ENCODE results near the gene RPL9. TPM values are rescaled to one million over a fixed set of nuclear protein-coding genes. Genes with fewer than 3 reads are reported as not detected.
A peak's percentile ranks its signal among the peaks of the same experiment; 100 is the strongest.
"Not testable (repeated sequence)": the region's sequence is repeated elsewhere in the genome, so short reads cannot be mapped to it uniquely, and the experiment has no call there.

The RPL9 gene
- 1,000 to 10,000 TPM; 1,546 to 2,356 TPM for total RNA-seq
- long read RNA-seq, donor 1, transcript RPL9-214 (8 exons, 2,354 nt) = major isoform, 13 of 21 reads
- long read RNA-seq, donor 1, partial matches to known transcripts = 0 of 21 reads
- long read RNA-seq, donor 1, other reads (novel, unspliced or antisense) = 3 of 21 reads
- long read RNA-seq, donor 2, transcript RPL9-214 (8 exons, 2,354 nt) = major isoform, 474 of 506 reads
- long read RNA-seq, donor 2, transcript RPL9-203 (7 exons, 1,127 nt) = minor isoform, 8 of 506 reads
- long read RNA-seq, donor 2, partial matches to known transcripts = 5 of 506 reads
- long read RNA-seq, donor 2, other reads (novel, unspliced or antisense) = 15 of 506 reads

DNA sequence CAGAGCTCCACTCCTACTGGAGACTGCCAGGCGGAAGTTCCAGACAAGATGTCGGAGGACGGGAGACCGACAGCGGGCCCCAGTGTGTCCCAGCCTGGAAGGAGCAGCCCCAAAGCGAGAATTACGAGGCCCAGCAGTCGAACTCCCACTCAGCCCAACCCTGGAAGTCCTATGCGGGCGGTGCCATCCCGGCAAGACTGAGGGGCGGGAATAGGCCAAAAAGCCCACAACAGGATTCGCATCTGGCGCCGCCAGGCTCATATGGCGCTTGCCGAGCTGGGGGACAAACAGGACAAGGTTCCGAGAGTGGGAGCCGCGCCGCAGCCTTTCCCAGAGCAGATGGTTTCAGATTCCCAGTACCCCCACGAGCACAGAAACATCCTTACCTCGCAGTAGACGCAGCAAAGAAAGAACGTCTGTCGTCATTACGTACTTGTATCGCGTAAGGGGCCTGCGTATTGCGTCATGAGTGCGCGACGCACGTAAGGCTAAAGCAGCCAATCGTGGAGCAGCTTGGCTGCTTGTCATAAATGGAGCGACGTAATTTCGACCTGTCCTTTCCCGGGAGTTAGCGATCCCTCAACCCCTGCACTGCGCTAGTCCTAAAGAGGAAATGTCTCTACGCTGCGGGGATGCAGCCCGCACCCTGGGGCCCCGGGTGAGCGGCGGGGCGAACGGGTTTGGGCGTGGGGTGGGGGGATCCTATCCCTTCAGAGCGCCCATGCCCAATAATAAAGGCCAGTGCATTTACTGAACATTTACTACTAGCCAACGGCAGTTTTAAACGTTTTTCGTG, at the start of gene RPL9, which contains the start of gene LIAS:
RPL9 (minus strand) TSS at position 418 of the 796 bp plus-strand sequence. CDS start 483 bp downstream, outside the sequence.
LIAS (plus strand) TSS at position 552 of the 796 bp plus-strand sequence; CDS start at position 614, 62 bp downstream.
- intact Hi-C loops (cut with DNase I) = no loop called here
- peak; percentile 99 for DNase-seq (ENCODE audit: low spot score)

DNA sequence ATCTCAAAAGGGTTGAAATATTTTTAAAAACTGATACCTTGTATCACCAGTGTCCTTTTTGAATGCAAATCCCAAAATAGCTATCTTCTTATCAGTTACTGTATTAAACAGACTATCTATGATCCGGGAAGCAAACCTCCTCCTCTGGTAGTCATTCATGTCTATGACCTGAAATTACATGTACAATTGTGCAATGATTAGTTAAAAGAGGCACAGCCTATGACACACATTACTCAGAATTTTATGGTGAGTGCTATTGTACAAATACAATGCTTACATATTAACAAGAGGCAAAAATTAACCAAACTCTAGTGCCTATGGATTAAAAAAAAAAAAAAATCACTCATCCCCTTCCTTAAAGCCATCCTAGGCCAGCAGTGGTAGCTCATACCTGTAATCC, 46.9 kb upstream of the RPL9 start:
- no peak for DNase-seq (ENCODE audit: low spot score)
- intact Hi-C loops (cut with DNase I) = no loop called here

DNA sequence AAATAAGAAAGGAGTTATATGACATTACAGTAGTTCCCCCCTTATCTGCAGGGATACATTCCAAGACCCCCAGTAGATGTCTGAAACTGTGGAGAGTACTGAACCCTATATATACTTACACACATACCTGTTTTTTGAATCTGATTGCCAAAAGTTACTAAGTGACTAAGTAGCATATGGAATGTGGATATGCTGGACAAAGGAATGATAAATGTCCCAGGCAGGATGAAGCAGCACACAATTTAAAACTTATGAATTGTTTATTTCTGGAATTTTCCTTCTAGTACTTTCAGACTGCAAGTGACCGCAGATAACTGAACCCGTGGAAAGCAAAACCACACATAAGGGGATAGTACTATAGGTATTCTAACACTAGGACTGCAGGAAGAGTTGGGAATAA, 45.8 kb upstream of the RPL9 start:
- intact Hi-C loops (cut with DNase I) = no loop called here
- no peak for DNase-seq (ENCODE audit: low spot score)

DNA sequence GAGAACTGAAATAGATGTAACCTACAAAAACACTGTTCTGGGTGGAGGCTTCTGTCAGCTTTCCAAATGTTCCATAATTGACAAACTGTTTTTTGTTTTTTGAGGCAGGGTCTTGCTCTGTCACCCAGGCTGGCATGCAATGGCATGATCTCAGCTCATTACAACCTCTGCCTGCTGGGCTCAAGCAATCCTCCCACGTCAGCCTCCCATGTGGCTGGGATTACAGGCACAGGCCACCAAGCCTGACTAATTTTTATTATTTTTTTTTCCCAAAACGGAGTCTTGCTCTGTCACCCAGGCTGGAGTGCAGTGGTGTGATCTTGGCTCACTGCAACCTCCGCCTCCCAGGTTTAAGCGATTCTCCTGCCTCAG, 43.9 kb upstream of the RPL9 start:
- intact Hi-C loops (cut with DNase I); DNase-seq (ENCODE audit: low spot score): not testable (repeated sequence)

DNA sequence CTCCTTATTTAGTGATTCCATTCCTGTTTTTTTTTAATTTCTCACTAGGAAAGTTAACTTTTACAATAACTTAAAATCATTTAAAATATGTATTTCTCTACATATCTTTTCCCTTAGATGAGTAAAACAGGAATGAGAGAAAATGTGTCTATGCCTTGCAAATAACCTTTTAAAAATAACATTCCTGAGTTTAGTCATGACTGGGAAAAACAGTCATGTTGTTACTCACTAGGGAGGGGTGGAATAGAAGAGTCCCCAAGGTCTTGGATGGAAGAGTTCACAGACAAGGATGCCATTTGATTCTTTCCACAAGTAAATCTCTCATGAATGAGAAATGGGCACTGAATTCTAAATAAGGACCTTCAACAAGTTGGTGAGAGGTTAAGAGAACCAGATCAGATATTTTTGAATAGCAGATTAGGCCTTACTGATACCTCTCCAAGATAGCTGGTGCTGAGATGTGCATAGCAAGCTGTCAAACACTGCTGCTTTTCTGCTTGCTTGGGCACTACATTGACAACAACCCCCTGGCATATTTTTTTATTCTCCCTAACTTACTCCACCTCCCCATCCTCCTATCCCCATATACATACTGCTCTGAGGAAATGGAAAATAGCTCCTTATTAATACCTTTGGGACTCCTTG, 43.4 kb upstream of the RPL9 start:
- intact Hi-C loops (cut with DNase I) = no loop called here
- no peak for DNase-seq (ENCODE audit: low spot score)

DNA sequence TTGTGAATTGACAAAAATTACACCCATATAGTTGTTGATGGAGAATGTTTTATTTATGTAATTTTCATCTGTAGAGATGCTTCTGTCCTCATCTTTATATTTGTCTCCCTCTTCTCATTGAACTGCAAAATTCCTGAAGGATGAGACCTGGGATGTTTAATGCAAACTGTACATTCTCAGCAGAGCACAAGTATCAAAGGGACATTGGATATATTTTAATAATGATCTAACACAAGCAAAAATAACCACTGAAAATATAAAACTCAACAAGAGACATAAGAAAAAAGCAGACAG, 40.0 kb upstream of the RPL9 start:
- intact Hi-C loops (cut with DNase I) = no loop called here
- DNase-seq (ENCODE audit: low spot score) = no peak

DNA sequence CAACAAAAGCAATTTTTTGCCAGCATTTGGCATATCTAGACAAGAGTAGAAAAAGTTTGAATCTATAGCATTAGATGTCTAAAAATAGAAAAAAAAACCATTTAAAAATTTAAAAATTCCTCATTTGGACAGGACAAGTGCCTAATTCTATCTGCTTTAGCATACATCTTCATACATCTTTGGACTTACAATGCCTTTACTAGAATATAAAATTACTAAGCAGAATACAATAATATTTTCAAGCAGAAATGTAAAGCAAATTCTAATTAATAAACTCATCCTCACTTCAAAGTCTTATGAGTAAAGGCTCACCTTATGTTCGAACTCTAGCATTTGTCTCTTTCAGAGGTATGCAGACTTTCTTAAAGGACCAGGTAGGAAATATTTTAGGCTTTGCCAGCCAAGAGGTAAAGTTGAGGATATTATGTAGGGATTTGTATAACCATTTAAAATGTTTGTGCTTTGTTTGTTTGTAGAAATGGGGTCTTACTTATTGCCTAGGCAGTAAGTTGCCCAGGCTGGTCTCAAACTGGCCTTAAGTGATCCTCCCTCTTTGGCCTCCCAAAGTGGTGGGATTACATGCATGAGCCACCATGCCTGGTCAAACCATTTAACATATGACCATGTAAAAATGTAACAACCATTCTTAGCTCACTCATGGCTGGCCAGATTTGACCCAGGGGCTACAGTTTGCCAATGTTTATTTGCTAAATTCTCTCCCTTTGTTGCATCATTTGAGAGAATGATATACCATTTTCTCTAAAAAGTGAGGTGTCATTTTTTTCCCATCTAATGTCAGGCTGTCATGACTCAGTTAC, 39.4 kb upstream of the RPL9 start:
- intact Hi-C loops (cut with DNase I) = loop anchor here in 1 of 2 donors (2.0 kb wide), 1 partner anchor 57 kb away; no protein-coding TSS in a partner anchor
- DNase-seq (ENCODE audit: low spot score) = no peak

DNA sequence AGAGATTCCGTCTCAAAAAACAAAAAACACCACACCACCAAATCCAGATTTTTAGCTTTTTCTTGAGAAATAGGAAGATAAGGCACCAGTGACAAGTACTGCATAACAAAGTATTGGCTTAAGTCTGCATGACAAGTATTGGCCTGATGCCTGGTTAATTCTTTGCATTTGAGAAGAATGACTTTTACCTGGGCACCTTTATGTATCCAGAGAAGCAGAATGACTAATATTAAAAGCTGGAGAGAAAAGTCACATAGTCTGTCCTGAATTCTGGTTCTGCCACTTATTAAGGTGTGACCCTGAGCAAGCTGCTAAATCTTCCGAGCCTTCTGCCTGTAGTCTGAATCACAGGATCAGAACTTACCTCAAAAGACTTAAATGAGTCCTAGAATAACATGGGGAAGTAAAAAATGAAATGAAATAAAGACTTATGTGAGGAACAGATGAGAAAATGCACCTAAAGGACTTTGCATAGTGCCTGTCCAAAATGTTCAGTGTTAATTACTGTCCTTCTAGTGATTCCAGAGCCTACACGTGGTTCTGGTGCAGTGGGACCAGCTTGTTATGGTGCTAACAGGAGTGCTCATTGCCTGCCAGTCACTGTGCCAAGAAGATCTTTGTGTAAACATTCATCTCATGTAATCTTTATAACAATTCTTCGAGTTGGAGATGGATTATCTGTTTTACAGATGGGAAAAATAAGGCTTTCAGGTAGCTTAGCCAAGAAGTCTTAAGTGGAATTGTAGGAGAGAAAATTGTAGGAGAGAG, 36.9 kb upstream of the RPL9 start:
- intact Hi-C loops (cut with DNase I) = loop anchor here in 1 of 2 donors (2.0 kb wide), 1 partner anchor 55 kb away; no protein-coding TSS in a partner anchor

DNA sequence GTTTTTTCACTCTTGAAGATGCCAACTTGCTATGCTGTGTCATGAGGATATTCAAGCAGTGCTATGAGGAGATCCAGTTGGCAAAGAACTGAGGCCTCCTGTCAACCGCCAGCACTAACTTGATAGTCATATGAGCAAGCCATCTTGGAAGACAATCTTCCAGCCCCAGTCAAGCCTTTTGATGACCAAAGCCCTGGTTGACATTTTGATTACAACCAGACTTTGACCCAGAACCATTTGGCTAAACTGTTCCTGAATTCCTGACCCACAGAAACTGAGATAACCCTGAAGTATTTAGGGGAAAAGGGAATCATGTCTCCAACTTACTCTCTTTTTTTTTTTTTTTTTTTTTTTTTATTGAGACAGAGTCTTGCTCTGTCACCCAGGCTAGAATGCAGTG, 35.6 kb upstream of the RPL9 start:
- intact Hi-C loops (cut with DNase I) = no loop called here
- DNase-seq (ENCODE audit: low spot score) = no peak

More for the DNA sequence above, 36.9 kb upstream of the RPL9 start:
- DNase-seq (ENCODE audit: low spot score) = no peak

DNA sequence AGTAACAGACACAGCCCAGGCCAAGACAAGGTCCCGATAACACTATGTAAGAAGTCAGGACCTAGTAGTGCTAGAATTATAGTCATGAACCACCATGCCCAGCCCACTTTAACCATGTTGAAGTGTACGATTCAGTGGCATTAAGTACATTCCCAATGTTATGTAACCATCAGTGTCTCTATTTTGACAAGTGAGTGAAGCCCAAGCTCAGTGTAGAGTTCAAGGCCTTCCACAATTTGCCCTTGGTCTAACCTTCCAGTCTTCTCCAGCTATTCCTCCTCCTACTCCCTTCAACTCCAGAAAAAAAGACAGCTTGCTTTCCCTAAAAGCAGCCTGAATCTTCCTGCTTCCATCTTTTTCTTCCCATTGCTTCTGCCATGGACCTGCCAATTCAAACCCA, 31.6 kb upstream of the RPL9 start:
- DNase-seq (ENCODE audit: low spot score) = no peak
- intact Hi-C loops (cut with DNase I) = no loop called here

DNA sequence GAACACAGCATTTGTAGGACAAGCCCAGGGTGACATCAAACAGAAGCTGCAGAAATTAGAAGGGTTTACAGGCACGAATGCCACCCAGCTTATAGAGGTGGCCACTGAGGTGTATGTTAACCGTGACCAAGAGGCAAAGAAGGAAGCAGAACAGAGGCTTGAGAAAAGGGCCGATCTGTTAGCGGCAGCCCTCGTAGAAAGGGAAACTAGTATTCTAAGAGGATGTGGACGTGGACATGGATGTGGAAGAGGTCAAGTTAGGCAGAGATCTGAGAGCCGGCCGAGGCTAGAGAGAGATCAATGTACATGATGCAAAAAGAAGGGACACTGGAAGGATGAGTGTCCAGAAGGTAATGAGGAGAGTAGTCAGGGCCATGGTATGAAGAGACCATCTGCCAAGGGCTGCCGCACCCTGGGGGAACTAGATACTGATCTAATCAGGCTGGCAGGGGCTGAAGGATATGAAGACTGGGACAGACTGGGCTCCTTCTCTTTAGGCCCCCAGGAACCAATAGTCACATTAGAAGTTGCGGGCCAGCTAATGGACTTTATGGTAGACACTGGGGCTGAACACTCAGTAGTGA, 27.6 kb upstream of the RPL9 start:
- intact Hi-C loops (cut with DNase I) = no loop called here
- DNase-seq (ENCODE audit: low spot score) = no peak

DNA sequence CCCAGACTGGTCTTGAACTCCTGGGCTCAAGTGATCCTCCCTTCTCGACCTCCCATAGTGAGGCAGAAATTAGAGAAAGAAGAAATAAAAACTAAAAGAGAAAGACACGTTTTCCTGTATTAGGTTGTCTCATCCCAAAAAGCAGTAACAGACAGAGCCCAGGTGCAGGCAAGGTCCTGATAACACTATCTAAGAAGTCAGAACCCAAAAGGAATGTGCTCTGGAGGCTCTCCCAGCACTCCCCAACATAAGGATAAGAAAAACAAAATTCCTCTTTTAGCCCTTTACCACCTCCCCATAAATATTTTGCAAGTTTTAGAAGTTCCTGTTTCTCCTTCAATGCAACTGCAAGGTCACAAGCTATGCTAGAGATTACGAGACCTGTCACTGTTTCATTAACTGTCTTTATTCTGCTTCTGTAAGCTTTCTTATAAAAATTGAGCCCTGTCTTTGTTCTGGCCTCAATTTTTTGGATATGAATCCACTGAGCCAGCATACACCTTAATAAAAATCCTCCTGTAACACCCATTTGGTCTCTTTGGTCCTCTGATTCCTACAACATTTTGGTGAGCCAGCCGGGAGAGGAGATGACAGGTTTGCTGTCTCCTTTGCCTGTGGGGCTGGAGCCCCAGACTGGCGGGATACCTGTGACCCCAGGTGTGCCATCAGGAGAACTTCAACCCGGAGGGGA, 26.0 kb upstream of the RPL9 start:
- no peak for DNase-seq (ENCODE audit: low spot score)
- intact Hi-C loops (cut with DNase I) = no loop called here

DNA sequence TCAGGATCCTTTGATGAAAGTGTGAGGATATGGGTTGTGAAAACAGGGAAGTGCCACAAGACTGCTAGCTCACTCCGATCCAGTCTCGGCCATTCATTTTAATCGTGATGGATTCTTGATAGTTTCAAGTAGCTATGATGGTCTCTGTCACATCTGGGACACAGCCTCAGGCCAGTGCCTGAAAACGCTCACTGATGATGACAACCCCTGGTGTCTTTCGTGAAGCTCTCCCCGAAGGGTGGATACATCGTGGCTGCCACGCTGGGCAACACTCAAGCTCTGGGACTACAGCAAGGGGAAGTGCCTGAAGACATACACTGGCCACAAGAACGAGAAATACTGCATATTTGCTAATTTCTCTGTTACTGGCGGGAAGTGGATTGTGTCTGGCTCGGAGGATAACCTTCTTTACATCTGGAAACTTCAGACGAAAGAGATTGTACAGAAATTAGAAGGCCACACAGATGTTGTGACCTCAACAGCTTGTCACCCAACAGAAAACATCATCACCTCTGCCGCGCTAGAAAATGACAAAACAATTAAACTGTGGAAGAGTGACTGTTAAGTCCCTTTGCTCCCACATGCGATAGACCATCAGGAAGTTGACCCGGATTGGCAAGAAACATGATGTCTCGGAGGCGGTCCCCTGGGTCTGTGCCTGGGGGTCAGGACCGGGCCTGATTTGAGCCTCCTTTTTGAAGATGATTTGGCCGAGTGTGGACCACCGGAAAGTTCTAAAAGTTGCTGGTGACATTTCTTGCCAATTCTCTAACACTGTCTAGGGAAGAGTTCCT, 22.4 kb upstream of the RPL9 start:
- no peak for DNase-seq (ENCODE audit: low spot score)
- intact Hi-C loops (cut with DNase I) = no loop called here

DNA sequence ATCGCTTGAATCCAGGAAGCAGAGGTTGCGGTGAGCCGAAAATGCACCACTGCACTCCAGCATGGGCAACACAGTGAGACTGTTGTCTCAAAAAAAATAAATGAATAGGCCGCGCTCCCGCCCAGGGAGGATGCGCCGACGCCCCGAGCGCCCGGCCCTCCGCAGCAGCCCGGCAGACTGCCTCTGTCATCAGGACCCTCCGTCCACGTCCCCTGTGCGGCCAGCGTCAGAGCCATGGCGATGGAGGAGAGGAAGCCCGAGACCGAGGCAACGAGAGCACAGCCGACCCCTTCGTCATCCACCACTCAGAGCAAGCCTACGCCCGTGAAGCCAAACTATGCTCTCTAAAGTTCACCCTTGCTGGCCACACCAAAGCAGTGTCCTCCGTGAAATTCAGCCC, 21.5 kb upstream of the RPL9 start:
- intact Hi-C loops (cut with DNase I) = no loop called here
- DNase-seq (ENCODE audit: low spot score) = no peak

DNA sequence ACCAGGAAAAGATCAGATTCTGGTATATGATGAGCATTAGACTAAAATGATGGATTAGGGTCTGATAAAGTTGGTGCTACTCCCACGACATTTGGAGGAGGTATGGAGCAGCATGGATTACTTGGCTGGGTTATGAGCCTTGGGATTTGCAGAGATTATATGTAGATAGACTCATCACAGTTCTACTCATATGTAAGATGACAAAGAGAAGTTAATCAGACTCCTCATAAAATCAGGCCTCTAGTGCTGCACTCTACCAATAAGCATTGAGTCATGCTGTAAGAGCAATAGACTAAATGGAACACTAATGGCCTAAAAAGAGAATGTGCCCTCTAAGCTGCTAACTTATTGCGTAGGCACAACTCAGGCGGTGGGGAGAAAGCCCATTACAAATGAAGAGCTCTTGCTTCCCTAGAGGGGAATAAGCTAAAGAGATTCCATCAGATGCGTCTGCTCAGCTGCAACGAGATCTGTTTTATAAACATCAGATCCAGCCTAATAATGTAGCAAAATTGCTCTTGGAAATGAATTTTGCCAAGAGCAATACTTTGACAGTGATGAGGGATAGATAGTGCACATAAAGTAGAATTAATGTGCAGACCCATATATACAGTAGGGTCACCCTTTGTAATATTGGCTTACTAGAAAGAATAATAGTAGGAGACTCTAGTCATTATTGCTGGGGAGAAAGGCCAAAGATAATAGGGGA, 17.6 kb upstream of the RPL9 start:
- intact Hi-C loops (cut with DNase I) = no loop called here
- DNase-seq (ENCODE audit: low spot score) = no peak

DNA sequence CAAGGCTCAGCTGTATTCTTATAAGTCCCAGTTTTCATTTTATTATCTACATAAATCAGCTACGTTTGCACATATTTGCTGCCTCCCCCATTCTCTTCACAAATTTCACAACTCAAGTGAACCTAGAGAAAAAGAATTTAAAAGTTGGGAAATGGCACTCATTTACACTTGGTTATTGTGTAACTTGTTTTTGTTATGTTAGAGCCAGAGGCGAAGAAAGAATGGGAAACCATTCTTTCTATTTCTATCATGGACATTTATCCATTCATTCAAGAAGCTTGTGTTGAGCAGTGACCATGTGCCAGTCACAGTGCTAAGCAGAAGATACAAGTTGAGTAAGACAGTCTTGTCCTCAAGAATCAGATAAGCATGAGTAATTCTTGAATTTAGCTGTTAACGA, 13.7 kb upstream of the RPL9 start:
- intact Hi-C loops (cut with DNase I) = loop anchor here in 1 of 2 donors (5.0 kb wide), 1 partner anchor 185 kb away; no protein-coding TSS in a partner anchor
- no peak for DNase-seq (ENCODE audit: low spot score)
